Dendritic cell treated with granulocyte-macrophage colony-stimulating factor and Interleukin-4, amounts not matched to agents 40 ng/mL and 50 ng/mL, for 4 days (primary cell): ENCODE measurements around the gene CX3CL1.
"Not testable (repeated sequence)": the region's sequence is repeated elsewhere in the genome, so short reads cannot be mapped to it uniquely, and the experiment has no call there.

Experiments
- H3K27ac Mint-ChIP-seq: one replicate; pipeline ENCODE4 v1.8.0; 2022; ENCODE audit warnings: mild to moderate bottlenecking, mixed read lengths
- H3K27me3 Mint-ChIP-seq: one replicate; pipeline ENCODE4 v1.8.0; 2022; ENCODE audit warnings: mild to moderate bottlenecking, mixed read lengths
- H3K36me3 Mint-ChIP-seq: one replicate; pipeline ENCODE4 v1.8.0; 2022; ENCODE audit warnings: low read depth, mixed read lengths
- H3K4me1 Mint-ChIP-seq: one replicate; pipeline ENCODE4 v1.8.0; 2022; ENCODE audit warnings: low read depth, mixed read lengths
- H3K4me3 Mint-ChIP-seq: one replicate; pipeline ENCODE4 v1.8.0; 2022; ENCODE audit warnings: mild to moderate bottlenecking, moderate library complexity, mixed read lengths
- H3K9me3 Mint-ChIP-seq: one replicate; pipeline ENCODE4 v1.8.0; 2022; ENCODE audit warnings: mixed read lengths
- intact Hi-C: fragments of 100-400 bp; cut with micrococcal nuclease; formaldehyde crosslinking; loops from one replicate; pipeline ENCODE4 v1.15.0; 2022

Gene CX3CL1

GRCh38 chr16:57366544-57367040 lies 5.7 kb upstream of the CX3CL1 start:
- peak overlapping the region; percentile 14 for H3K27ac Mint-ChIP-seq
- H3K4me1 Mint-ChIP-seq = peaks cover 15% of the 10 kb centered on the region
- H3K4me3 Mint-ChIP-seq = no peak overlapping the region
- intact Hi-C loops = no loop called here
- no peaks in the 10 kb centered on the region for H3K9me3 Mint-ChIP-seq
- peaks cover 52% of the 10 kb centered on the region for H3K27me3 Mint-ChIP-seq
- H3K36me3 Mint-ChIP-seq = no peaks in the 10 kb centered on the region

- H3K4me3 Mint-ChIP-seq = no peak overlapping the region
- peaks cover 15% of the 10 kb centered on the region for H3K4me1 Mint-ChIP-seq
- H3K27ac Mint-ChIP-seq = no peak overlapping the region
- intact Hi-C loops = no loop called here
- no peaks in the 10 kb centered on the region for H3K36me3 Mint-ChIP-seq
- peaks cover 58% of the 10 kb centered on the region for H3K27me3 Mint-ChIP-seq
- H3K9me3 Mint-ChIP-seq = no peaks in the 10 kb centered on the region
Observed at GRCh38 chr16:57367116-57367752, 5.1 kb upstream of the CX3CL1 start.

- Mint-ChIP-seq H3K4me1 (peaks cover 4% of the 10 kb centered on the region), H3K27ac (no peak overlapping the region), H3K9me3 (no peaks in the 10 kb centered on the region), H3K36me3 (no peaks in the 10 kb centered on the region), H3K4me3 (no peak overlapping the region), H3K27me3 (peaks cover 61% of the 10 kb centered on the region)
- intact Hi-C loops = no loop called here
Observed at GRCh38 chr16:57371494-57372371, 557 bp upstream of the CX3CL1 start.

- no peaks in the 10 kb centered on the region for H3K9me3 Mint-ChIP-seq
- no peak overlapping the region for H3K27ac Mint-ChIP-seq
- no peak overlapping the region for H3K4me3 Mint-ChIP-seq
- peaks cover 61% of the 10 kb centered on the region for H3K27me3 Mint-ChIP-seq
- intact Hi-C loops = no loop called here
- no peaks in the 10 kb centered on the region for H3K36me3 Mint-ChIP-seq
- H3K4me1 Mint-ChIP-seq = peaks cover 12% of the 10 kb centered on the region
Observed at GRCh38 chr16:57373117-57373947, 1.0 kb downstream of the CX3CL1 start.

GRCh38 chr16:57374067-57374534 lies 1.8 kb downstream of the CX3CL1 start:
- no peaks in the 10 kb centered on the region for H3K36me3 Mint-ChIP-seq
- peaks cover 58% of the 10 kb centered on the region for H3K27me3 Mint-ChIP-seq
- intact Hi-C loops = no loop called here
- H3K4me1 Mint-ChIP-seq = peaks cover 12% of the 10 kb centered on the region
- no peak overlapping the region for H3K27ac Mint-ChIP-seq
- no peaks in the 10 kb centered on the region for H3K9me3 Mint-ChIP-seq
- no peak overlapping the region for H3K4me3 Mint-ChIP-seq

GRCh38 chr16:57374925-57375465 lies 2.7 kb downstream of the CX3CL1 start:
- H3K27ac Mint-ChIP-seq, H3K36me3 Mint-ChIP-seq, intact Hi-C loops, H3K9me3 Mint-ChIP-seq, H3K4me3 Mint-ChIP-seq: not testable (repeated sequence)
- peaks cover 55% of the 10 kb centered on the region for H3K27me3 Mint-ChIP-seq
- H3K4me1 Mint-ChIP-seq = peaks cover 12% of the 10 kb centered on the region

GRCh38 chr16:57376313-57376818 lies 4.1 kb downstream of the CX3CL1 start:
- intact Hi-C loops = no loop called here
- Mint-ChIP-seq H3K27ac (no peak overlapping the region), H3K4me3 (no peak overlapping the region), H3K27me3 (peaks cover 52% of the 10 kb centered on the region), H3K36me3 (no peaks in the 10 kb centered on the region), H3K4me1 (peaks cover 24% of the 10 kb centered on the region), H3K9me3 (no peaks in the 10 kb centered on the region)

- Mint-ChIP-seq H3K27ac (peak overlapping the region; percentile 24), H3K4me1 (peaks cover 30% of the 10 kb centered on the region), H3K4me3 (no peak overlapping the region), H3K9me3 (no peaks in the 10 kb centered on the region), H3K36me3 (no peaks in the 10 kb centered on the region), H3K27me3 (peaks cover 47% of the 10 kb centered on the region)
- intact Hi-C loops = no loop called here
Observed at GRCh38 chr16:57377080-57377841, 5.0 kb downstream of the CX3CL1 start.

GRCh38 chr16:57379579-57379978 lies 7.3 kb downstream of the CX3CL1 start:
- Mint-ChIP-seq H3K36me3 (no peaks in the 10 kb centered on the region), H3K4me1 (peaks cover 49% of the 10 kb centered on the region), H3K9me3 (no peaks in the 10 kb centered on the region), H3K27me3 (peaks cover 30% of the 10 kb centered on the region), H3K27ac (no peak overlapping the region), H3K4me3 (no peak overlapping the region)
- intact Hi-C loops = no loop called here

- Mint-ChIP-seq H3K9me3 (no peaks in the 10 kb centered on the region), H3K27ac (peak overlapping the region; percentile 54), H3K4me3 (no peak overlapping the region), H3K36me3 (no peaks in the 10 kb centered on the region), H3K4me1 (peaks cover 57% of the 10 kb centered on the region), H3K27me3 (peaks cover 25% of the 10 kb centered on the region)
- intact Hi-C loops = no loop called here
Observed at GRCh38 chr16:57380671-57381462, 8.6 kb downstream of the CX3CL1 start.

- Mint-ChIP-seq H3K27me3 (peaks cover 23% of the 10 kb centered on the region), H3K9me3 (no peaks in the 10 kb centered on the region), H3K4me1 (peaks cover 57% of the 10 kb centered on the region), H3K4me3 (no peak overlapping the region), H3K27ac (peak overlapping the region; percentile 54), H3K36me3 (no peaks in the 10 kb centered on the region)
- intact Hi-C loops = no loop called here
Observed at GRCh38 chr16:57381791-57382534, 9.7 kb downstream of the CX3CL1 start.
